SW480 (cell line): Measurements from ENCODE around the gene ZMIZ1.

Experiments used
- DNase-seq: peaks from one replicate; pipeline ENCODE4 v3.0.0-alpha.2; 2016; ENCODE audit warnings: low spot score

Gene ZMIZ1

DNA sequence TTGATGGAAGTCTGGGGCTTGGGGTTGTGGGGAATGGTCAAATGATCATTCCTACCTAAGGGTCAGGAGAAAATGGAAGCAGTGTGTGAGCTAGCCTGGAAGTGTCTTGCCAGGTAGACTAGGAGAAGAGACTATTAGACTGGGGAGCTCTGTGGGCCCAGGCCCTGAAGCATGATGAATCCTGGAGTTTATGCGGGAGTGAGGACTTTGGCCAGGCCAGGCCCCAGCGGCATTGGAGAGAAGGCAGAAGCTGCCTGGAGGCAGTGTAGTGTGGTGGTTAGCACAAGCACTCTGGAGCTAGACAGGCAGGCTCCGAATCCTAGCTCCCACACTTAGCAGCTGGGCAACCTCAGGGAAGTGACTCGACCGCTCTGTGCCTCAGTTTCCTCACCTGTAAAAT, 29.3 kb downstream of the ZMIZ1 start:
- DNase-seq: no peak

DNA sequence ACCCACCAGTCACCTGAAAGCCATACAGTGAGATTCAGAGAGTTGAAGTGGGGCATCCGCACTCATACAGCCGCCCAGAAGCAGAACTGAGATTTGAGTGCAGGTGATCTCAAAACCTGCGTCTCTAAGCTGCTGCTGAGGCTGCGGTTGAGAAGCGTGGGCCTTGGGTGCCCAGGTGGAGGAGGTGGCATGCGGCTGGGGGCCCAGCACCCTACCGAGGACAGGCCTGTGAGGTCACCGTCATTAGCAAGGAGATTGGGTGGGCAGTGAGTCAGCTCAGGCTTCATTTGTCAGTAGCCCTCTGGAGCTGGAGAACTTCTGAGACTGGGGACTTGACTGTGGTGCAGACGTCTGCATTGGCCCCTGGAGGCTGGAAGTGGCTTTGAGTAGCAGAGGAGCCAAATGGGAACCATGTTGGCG, 29.8 kb downstream of the ZMIZ1 start:
- no peak for DNase-seq

DNA sequence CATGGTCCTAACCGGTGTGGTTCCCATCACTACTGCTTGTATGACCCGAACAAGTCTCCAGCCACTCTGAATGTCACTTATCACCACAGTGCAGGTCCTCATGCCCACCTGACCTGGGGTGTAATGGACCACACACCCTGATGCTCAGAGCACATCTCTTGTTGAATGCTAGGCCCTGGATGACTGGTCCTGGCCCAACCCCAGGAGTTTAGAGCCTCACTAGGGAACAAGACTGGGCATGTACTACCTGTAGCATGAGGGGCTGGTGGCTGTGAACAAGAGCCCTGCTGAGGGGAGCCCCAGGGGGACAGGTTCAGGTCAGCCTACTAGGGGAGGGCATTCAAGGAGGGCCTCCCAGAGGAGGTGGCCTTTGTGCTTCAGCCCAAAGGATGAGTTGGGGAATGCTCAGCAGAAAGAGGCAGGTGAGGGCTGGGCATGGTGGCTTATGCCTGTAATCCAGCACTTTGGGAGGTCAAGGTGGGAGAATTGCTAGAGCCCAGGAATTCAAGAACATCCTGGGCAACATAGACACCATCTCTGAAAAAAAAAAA, 31.2 kb downstream of the ZMIZ1 start:
- DNase-seq: no peak

DNA sequence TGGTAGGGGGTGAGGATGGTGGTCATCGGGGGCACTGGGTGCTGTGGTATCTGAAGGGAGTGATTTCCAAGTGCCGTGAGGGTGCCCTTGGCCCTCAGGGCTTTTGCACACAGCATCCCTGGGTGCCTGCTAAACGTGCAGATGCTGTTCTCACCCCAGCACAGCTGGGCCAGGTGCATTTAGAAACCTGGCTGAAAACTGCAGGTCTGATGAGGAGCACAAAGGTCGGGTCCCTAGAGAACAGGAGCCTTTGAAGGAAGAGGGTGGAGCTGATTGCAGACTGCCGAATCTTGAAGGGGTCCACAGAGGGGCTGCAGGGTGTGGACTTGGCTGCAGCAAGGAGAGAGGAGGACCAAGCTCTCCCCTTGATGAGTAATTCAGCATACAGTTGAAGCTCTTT, 32.0 kb downstream of the ZMIZ1 start:
- DNase-seq: no peak

DNA sequence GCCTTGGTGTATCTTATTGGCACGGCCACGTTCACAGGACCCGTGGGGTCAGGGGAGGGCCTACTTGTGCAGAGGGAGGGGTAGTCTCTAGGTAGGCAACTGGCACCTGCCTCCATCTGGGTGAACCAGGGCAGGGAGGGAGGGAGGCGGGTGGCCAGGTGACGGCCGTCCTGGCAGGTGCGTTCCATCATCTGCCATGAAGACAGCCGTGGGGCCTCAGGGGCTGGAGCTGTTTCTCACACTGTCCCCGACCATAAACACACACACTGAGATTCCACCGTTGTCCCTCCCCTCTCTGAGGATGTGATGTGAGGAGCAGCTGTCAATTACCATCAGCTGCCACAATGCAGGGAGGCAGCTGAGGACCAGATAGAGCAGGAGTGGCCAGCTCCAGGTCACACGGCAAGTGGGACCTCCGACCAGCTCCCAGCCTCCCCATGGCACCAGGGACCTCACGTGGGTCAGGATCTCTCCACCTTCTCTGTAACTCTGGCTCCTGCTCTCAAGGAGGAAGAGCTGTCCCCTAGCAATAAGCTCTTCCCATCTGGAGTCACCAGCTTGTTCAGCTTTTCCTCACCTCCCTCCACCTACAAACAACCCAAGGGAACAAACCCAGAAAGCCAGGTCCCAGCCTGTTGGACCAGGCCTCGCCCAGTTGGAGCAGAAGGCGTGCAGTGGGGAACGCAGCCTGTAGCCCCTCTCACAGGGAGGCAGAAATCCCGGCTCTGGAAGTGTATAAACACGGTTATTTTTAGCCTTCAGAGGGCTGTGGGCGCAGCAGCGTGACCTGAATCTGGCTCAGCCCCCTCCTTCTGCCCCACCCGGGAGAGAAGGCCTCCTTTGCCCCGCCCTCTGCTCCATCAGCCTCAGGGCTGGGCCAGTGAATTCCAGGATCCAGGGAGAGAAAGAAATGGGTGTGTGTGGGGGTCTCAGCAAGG, 33.1 kb downstream of the ZMIZ1 start:
- no peak for DNase-seq

DNA sequence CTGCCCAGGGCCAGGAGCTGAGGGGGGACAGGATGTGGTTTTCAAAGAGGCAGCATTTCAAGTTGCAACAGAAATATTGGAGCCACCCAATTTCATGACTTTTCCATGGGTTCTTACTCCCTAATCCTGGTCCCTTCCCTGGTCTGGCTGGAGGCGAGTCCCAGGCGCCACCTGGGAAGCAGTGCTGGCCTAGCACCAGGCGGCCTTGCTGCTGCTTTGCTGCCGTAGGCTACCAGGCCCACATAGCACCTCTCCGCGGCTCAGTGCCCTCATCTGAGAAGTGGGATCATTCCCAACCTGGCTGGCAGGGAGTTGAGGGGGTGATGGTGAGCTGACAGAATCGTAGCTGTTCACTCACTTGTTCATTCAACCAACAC, 33.7 kb downstream of the ZMIZ1 start:
- DNase-seq: no peak

DNA sequence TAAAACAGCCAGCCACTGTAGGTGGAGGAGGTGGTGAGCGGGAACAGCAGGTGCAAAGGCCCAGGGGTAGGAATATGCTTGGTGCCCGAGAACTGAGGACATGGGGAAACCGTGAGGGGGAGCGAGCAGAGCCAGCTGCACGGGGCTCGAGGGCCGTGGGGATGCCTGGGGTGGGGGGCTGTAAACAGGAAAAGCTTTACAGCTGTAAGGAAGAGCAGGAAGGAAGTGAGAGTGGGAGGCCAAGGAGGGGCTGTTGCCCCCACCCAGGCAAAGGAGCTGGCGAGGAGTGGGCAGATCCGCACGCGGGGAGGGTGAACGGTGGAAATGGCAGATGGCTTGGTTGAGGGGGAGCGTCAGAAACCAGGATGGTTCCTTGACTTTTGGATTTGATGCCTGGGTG, 34.4 kb downstream of the ZMIZ1 start:
- no peak for DNase-seq

DNA sequence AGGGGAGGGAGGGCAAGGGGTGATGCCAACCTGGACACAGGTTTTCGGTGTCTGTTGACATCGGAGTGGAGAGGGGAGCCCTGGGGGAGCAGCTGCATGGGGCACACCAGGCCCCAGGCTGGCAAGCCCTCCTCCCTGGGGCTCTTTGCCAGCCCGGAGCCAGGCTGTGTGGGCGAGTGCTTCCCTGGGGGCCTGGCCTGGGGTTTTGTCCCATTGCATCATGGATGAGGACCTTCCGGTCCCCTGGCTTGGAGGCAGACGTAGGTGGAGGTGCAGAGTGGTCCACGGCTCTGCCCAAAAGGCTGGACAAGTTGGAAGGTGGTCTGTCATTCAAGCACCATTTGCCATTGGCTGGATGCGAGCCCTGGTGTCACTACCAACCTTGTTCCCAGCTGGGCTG, 34.8 kb downstream of the ZMIZ1 start:
- DNase-seq: no peak

DNA sequence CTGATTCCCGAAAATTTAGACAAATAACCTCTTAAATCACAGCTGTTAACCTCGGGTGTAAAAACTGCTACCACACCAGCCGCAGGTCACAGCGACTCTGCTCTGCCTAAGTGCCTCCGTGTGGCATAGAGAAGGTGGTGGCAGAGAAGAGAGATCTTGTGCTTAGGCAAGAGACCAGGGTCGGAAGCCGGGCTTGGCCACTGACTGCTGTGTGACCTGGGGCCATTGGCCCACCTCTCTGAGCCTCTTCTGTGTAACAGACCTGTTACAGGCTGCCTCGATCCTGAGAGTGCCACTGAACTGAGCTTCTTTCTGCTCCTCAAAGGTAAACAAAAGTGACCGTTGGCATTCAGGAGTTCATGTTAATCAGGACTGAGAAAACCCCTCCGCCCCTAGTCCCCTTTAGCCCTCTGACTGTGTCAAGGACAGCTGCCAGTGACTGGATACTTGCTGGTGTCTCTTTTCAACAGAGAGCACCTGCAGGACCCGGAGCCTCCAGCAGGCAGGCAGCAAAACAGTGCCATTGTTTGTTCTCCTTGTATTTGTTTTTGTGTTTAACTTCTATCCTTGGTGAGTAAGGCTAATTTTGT, 36.5 kb downstream of the ZMIZ1 start:
- no peak for DNase-seq

DNA sequence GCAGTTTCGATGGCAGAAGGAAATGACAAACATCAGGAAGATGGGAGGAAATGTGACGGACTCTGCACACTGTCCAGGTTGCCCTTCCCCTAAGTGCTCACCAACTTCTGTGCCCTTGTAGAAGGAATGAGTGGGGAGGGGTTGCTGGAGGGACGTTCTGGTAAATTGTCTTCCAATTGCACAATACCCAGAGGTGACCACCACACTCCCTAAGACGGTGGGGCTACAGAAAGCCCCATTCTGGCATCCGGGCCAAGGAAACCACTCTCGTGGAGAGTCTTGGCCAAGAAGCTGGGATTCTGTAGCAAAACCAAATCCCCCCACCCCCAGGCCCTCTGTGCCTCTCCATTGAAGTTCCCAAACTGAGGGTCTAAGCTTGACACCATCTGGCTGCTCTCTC, 37.1 kb downstream of the ZMIZ1 start:
- no peak for DNase-seq

DNA sequence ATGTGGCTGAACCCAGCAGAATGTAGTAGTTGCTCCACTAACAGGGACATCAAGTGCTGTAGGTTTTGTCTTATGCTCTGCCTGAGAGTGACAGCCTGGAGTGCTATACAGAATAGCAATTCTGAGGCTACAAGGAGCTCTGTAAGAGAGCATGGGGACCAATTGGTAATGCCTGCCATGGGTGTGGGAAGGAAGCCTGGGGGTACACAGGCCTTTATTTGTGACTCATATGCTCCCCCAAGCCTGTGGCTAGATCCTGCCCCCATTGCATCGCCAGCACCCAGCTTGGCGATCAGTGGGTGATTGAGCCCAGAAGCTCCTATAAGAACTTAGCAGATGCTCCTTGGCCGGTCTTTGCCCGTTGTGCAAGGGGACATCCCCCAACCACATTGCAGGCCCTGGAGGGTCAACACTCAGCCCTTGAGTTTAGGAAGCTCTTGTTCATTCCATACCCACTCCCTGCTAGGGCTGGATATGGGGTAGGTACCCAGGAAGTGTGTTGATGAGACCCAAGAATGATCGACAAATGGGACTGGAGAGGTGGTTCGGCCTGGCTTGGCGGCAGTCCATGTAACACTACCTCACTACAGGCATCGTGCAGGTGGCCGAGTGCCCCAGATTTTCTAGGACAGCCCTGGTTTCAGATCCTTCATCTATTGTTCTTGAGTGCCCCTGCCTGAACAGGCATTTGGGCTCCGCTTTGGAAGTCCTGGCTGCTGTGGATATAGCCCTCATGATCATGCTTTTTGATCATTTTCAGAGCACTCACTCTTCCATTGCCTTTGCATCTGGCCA, 37.7 kb downstream of the ZMIZ1 start:
- no peak for DNase-seq

DNA sequence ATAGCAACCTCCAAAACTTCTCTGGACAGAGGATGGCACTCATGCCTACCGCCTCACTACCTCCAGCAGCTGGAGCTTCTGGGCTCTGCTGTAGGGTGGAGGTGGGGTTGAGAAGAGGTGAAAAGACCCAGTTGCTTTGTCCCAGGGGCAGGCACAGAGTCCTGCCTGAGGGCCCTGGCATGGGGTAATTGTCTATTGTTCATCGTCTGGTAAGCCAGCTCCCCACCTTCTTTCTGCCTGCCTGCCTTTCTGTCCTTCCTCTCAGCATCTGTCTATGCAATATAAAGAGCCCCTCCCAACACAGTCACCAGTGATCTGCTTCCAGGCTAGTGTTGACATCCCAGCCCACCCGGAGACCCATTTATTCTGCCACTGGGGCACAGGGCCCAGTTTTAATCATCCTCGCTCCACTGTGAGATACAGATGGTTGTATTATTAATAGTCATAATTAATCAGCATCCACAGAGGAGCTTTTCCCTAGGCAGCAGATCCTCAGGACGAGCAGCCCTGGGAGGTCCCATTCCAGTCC, 39.0 kb downstream of the ZMIZ1 start:
- no peak for DNase-seq

DNA sequence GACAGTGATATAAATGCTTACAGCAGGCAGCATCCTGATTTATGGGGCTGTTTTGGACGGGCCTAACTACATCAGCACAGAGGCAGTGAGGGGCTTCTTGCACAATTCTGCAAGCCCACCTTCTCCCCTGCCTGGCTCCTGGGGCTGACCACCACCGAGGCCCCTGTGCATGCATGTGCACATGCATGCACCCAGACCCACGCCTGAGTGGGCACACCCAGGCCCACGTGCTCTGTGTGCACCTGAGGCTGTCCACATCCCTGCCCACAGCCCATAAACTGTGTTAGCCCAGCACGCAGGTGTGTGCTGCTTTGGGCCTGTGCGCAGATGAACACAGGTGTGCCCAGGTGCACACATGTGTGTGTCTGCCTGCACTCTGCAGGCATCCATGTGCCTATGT, 40.0 kb downstream of the ZMIZ1 start:
- DNase-seq: no peak

DNA sequence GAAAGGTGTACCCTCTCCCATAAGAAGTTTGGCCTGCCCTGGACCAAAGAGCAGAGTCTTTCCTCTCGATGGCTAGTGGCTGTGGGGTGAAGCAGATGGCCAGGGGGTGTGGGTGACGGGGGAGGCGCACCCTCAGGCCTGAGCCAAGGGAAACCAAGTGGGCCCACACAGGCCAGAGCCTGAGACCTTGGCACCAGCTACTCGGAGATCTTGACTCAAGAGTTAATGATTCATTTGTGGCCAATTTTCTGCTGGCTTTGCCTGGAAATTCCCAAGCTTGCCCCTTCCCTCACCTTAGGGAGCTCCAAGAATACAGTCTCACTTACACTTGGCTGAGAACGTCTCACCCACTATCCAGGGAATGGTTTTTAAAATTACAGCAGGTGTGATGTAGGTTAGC, 42.7 kb downstream of the ZMIZ1 start:
- no peak for DNase-seq

DNA sequence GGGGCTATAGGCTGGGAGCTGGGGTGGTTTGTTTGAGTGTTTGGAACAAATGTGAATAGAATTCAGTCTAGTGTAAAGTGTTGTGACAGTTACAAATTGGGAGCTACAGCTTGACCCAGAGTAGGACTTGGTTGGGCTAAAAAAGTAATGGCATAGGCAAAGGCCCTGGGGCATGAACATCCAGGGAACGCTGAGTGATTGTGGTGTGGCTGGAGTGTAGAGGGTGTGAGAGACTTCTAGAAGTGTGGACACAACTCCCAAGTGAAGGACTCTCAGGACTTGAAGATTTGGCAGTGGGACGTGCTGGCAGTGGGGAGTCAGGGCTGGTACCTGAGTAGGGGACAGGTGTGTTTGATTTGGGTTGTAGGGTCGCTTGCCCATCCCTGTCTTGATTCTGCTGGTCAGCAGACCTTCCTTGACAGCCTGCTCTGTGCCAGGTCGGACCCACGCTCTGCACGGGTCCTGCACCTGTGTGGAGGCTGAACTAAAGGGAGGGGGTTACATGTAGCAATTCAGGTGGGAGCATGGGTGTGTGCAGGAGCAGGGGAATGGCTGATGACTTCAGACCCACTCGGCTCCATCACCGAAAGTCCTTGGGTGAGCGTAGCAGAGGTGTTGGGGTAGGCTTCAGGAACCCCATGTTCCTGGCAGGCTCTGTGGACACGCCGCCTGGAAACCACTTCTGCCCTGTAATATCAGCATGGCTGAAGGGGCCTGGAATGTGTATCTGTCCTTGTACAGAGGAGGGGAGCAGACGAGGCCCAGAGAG, 43.3 kb downstream of the ZMIZ1 start:
- DNase-seq: no peak

DNA sequence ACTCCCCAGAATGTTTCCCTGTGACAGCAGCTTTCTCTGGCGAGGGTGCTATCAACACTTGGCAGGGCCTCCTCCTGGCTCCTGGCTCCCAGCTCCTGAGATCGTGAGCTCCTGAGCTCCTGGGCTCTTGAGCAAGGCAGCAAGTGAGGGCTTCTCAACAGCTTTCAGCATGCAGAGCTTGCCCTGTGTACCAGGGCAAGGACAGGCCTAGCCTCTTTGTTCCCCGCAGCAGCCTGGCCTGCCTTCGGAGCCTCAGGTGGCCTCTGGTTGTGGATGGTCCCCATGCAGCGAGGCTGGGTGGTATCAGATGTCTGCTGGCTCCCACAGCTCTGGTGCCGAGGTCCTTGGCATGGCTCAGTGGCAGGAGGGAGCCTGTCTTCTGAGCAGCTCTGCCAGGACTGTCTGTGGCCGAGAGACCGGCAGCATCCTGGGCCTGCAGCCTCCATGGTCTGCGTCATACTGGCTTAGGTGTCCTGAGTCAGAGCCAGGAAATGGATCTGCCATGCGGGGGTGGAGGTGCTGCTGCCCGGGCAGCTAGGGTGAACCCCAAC, 44.2 kb downstream of the ZMIZ1 start:
- no peak for DNase-seq

DNA sequence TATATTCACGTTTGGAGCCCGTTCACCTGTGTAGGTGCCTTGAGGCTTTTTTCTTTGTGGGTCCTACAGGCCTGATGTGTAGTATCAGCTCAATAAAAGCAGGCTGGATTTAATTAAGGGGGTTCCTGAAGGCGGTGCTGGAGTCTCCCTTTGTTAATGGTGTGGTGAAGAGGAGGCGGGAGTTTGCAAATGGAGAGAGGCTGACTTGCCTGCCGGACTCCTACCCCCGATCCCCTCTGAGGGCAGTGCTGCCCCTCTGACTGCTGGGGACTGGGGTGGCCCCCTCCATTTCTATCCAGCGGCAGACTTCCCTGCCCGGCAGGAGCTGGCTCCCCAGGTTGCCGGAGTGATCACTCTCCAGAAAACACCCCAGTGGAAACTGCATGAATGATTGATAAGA, 45.1 kb downstream of the ZMIZ1 start:
- DNase-seq: no peak

DNA sequence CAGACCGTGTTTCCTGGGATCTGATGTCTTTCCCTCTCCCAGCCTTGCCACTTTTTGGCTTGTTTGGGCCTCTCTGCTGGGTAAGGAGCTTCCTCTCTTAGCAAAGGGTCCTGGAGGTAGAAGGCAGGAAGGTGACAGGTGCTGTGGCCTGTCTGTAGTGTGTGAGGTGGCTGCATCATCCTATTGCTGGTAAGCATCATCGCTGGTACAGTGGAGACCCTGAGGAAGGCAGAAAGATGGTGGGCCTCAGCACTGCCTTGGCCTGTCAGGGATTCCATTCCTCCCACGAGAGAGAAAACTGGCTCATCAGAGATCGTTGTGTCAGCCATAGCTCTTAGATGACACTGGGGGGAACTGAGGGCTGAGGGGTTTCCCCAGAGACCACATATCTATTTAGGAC, 46.5 kb downstream of the ZMIZ1 start:
- no peak for DNase-seq

DNA sequence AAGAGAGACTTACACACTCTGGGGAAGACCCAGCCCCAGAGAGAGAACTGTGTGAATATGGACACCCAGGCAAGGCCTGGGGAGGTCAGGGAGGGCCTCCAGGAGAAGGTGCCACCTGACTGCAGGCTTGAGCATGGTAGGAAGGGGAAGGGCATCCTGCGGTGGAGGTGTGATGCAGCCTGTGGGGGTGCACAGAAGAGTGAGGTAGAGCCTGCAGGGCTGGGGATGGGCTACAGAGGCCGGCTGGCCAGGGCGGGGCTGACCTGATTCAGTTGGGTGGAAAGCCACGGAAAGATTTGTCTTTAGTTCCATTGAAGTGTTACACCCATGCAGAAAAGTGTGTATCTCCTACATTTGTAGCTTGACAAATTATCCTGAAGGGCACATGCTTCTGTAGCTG, 47.6 kb downstream of the ZMIZ1 start:
- DNase-seq: no peak

DNA sequence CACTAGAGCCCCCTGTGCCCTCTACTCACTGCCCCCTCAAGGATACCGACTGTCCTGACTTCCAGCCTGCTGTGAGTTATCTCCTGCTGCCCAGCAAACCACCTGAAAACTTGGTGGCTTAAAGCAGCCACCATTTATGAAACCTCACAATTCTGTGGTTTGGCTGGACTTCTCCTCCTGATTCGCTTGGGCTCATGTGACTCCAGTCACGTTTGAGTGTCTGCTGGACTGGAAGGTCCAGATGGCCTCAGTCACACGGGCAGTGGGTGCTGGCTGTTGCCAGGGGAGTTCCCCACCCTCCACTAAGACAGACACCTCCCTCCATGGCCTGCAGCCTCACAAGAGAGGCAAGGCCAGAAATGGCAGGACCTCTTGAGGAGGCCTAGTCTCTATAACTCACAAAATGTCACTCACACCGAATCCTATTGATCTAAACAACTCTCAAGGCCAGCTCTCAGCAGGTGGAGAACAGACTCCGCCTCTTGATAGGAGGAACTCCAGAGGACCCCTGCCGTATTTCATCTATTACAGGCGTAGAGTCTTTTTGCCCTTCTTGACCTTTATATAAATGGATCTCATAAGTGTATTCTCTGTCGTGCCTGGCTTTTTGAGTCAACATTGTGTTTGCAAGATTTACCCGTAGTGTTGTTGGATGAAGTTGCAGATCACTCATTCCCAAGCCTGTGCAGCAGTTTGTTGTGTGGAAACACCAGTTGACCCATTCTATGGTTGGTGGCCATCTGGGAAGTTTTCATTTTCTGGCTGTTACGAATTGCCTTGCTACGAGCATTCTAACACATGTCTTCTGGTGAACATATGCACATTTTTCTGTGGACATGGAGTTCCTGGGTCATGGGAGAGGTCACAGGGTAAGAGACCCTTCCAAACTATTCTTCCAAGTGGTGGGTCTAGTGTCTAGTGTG, 48.3 kb downstream of the ZMIZ1 start:
- DNase-seq: no peak
